ENCODE data around the gene SAMD13. TPM values are rescaled to one million over a fixed set of nuclear protein-coding genes. Genes with fewer than 3 reads are reported as not detected.

SAMD13 gene
- total RNA-seq, 3 donors from 2014 or later = 2.1 to 3.1 (median 2.6) TPM

- intact Hi-C loops (cut with DNase I; ENCODE audit: low total_unique reads) = no loop called here
- H3K4me3 ChIP-seq = no peak overlapping the region
- TF ChIP-seq POLR2A (IDR thresholded peaks at IDR 0.05) (no peak), POLR2AphosphoS5 (IDR thresholded peaks at IDR 0.05) (no peak), CTCF (IDR thresholded peaks at IDR 0.05) (no peak)
- peak overlapping the region in 1 of 2 donors; percentile 29 for H3K27ac ChIP-seq
- H3K27me3 ChIP-seq = no peaks in the 10 kb centered on the region
- no peaks in the 10 kb centered on the region for H3K4me1 ChIP-seq
- DNase-seq (ENCODE audit: low spot score in 2 of 2) = no peak
- no peaks in the 10 kb centered on the region for H3K9me3 ChIP-seq
- no peaks in the 10 kb centered on the region for H3K36me3 ChIP-seq
These were observed 52.2 kb downstream of the SAMD13 start for GRCh38 chr1:84353695-84354094.

GRCh38 chr1:84355556-84355955, 54.0 kb downstream of the SAMD13 start:
- no peak for TF ChIP-seq CTCF (IDR thresholded peaks at IDR 0.05)
- TF ChIP-seq POLR2AphosphoS5 (IDR thresholded peaks at IDR 0.05) = no peak
- no peak for TF ChIP-seq POLR2A (IDR thresholded peaks at IDR 0.05)
- no peaks in the 10 kb centered on the region for H3K36me3 ChIP-seq
- intact Hi-C loops (cut with DNase I; ENCODE audit: low total_unique reads) = no loop called here

GRCh38 chr1:84356881-84357280, 55.4 kb downstream of the SAMD13 start:
- H3K27ac ChIP-seq = no peak overlapping the region
- H3K27me3 ChIP-seq = no peaks in the 10 kb centered on the region
- no peaks in the 10 kb centered on the region for H3K36me3 ChIP-seq
- DNase-seq (ENCODE audit: low spot score in 2 of 2) = no peak
- H3K4me3 ChIP-seq = no peak overlapping the region
- H3K9me3 ChIP-seq = no peaks in the 10 kb centered on the region
- intact Hi-C loops (cut with DNase I; ENCODE audit: low total_unique reads) = no loop called here
- TF ChIP-seq CTCF (IDR thresholded peaks at IDR 0.05) (no peak), POLR2A (IDR thresholded peaks at IDR 0.05) (no peak), POLR2AphosphoS5 (IDR thresholded peaks at IDR 0.05) (no peak)
- no peaks in the 10 kb centered on the region for H3K4me1 ChIP-seq

More at GRCh38 chr1:84355556-84355955, 54.0 kb downstream of the SAMD13 start:
- H3K4me3 ChIP-seq = no peak overlapping the region
- H3K27me3 ChIP-seq = no peaks in the 10 kb centered on the region
- H3K4me1 ChIP-seq = no peaks in the 10 kb centered on the region
- no peak for DNase-seq (ENCODE audit: low spot score in 2 of 2)
- no peaks in the 10 kb centered on the region for H3K9me3 ChIP-seq
- H3K27ac ChIP-seq = no peak overlapping the region

GRCh38 chr1:84358695-84359094, 57.2 kb downstream of the SAMD13 start:
- no peaks in the 10 kb centered on the region for H3K9me3 ChIP-seq
- DNase-seq (ENCODE audit: low spot score in 2 of 2) = no peak
- no peak overlapping the region for H3K27ac ChIP-seq
- H3K4me1 ChIP-seq = no peaks in the 10 kb centered on the region
- H3K4me3 ChIP-seq = no peak overlapping the region
- H3K36me3 ChIP-seq = no peaks in the 10 kb centered on the region
- no peaks in the 10 kb centered on the region for H3K27me3 ChIP-seq
- intact Hi-C loops (cut with DNase I; ENCODE audit: low total_unique reads) = no loop called here
- TF ChIP-seq POLR2AphosphoS5 (IDR thresholded peaks at IDR 0.05) (no peak), POLR2A (IDR thresholded peaks at IDR 0.05) (no peak), CTCF (IDR thresholded peaks at IDR 0.05) (no peak)

GRCh38 chr1:84360316-84360715, 58.8 kb downstream of the SAMD13 start:
- TF ChIP-seq POLR2A (IDR thresholded peaks at IDR 0.05) = no peak
- no peak for TF ChIP-seq CTCF (IDR thresholded peaks at IDR 0.05)
- TF ChIP-seq POLR2AphosphoS5 (IDR thresholded peaks at IDR 0.05) = no peak
- no peak overlapping the region for H3K27ac ChIP-seq
- H3K4me1 ChIP-seq = no peaks in the 10 kb centered on the region
- no peak overlapping the region for H3K4me3 ChIP-seq
- intact Hi-C loops (cut with DNase I; ENCODE audit: low total_unique reads) = no loop called here
- H3K9me3 ChIP-seq = no peaks in the 10 kb centered on the region
- no peaks in the 10 kb centered on the region for H3K27me3 ChIP-seq
- no peaks in the 10 kb centered on the region for H3K36me3 ChIP-seq
- DNase-seq (ENCODE audit: low spot score in 2 of 2) = no peak
